CD4-positive, alpha-beta T cell treated with Interleukin-4 for 4 hours (primary cell): ENCODE results near the gene ZNF205.
"Not testable (repeated sequence)": the region's sequence is repeated elsewhere in the genome, so short reads cannot be mapped to it uniquely, and the experiment has no call there.

Experiments
- DNase-seq: peaks from one replicate; pipeline ENCODE4 v3.0.0-alpha.2; 2020

The ZNF205 gene

GRCh38 chr16:3135126-3135715 lies 22.8 kb downstream of the ZNF205 start:
- no peak for DNase-seq

GRCh38 chr16:3137267-3137666 lies 24.9 kb downstream of the ZNF205 start:
- DNase-seq, result no peak

GRCh38 chr16:3138342-3138741 lies 26.0 kb downstream of the ZNF205 start:
- DNase-seq, result no peak

GRCh38 chr16:3138823-3139426 lies 26.5 kb downstream of the ZNF205 start:
- DNase-seq, result no peak

GRCh38 chr16:3139561-3139960 lies 27.2 kb downstream of the ZNF205 start:
- DNase-seq, result not testable (repeated sequence)

- no peak for DNase-seq
These were observed 28.4 kb downstream of the ZNF205 start for GRCh38 chr16:3140603-3141427.

- no peak for DNase-seq
These were observed 29.5 kb downstream of the ZNF205 start for GRCh38 chr16:3141781-3142311.

- no peak for DNase-seq
These were observed 29.9 kb downstream of the ZNF205 start for GRCh38 chr16:3142327-3142726.

GRCh38 chr16:3142770-3143169 lies 30.4 kb downstream of the ZNF205 start:
- DNase-seq, result no peak

- no peak for DNase-seq
These were observed 30.8 kb downstream of the ZNF205 start for GRCh38 chr16:3143189-3143588.

- DNase-seq, result no peak
These were observed 31.4 kb downstream of the ZNF205 start for GRCh38 chr16:3143598-3144320.

GRCh38 chr16:3144321-3144983 lies 32.1 kb downstream of the ZNF205 start:
- no peak for DNase-seq

GRCh38 chr16:3145151-3145550 lies 32.8 kb downstream of the ZNF205 start:
- no peak for DNase-seq

- DNase-seq, result no peak
These were observed 33.3 kb downstream of the ZNF205 start for GRCh38 chr16:3145660-3146059.

- no peak for DNase-seq
These were observed 34.8 kb downstream of the ZNF205 start for GRCh38 chr16:3147046-3147756.

- DNase-seq, result no peak
These were observed 35.3 kb downstream of the ZNF205 start for GRCh38 chr16:3147757-3148104.

GRCh38 chr16:3148256-3149192 lies 36.1 kb downstream of the ZNF205 start:
- DNase-seq, result no peak

GRCh38 chr16:3149193-3149530 lies 36.8 kb downstream of the ZNF205 start:
- DNase-seq, result no peak

- peak; percentile 44 for DNase-seq
These were observed 37.4 kb downstream of the ZNF205 start for GRCh38 chr16:3149630-3150345.
